SW480 (cell line): ENCODE results near the gene CADM4.

ENCODE experiments used
- DNase-seq: peaks from one replicate; pipeline ENCODE4 v3.0.0-alpha.2; 2016; ENCODE audit warnings: low spot score

Gene CADM4

GRCh38 chr19:43582495-43582894 lies 57.2 kb downstream of the CADM4 start:
- no peak for DNase-seq

- no peak for DNase-seq
These were observed 58.2 kb downstream of the CADM4 start for GRCh38 chr19:43581467-43581866.

DNA sequence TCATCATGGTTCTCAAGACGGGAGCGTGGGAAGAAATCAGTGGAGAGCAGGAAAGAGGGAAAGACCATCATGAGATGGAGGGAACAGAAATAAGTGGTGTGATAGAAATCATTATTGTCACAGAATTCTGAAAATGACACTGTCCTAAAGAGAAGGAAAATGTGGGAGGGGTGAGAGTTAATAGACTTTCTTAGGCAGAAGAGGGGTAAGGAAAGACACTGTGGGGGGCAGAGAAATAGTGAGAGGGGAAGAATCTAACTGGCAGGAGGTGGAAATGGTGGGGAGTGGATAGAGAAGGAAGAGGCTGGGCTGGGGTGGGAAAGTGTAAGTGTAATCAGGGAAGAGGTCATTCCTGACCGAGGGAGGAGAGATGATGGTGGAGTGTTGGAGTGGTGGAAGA lies 60.9 kb downstream of the CADM4 start:
- DNase-seq = no peak

DNA sequence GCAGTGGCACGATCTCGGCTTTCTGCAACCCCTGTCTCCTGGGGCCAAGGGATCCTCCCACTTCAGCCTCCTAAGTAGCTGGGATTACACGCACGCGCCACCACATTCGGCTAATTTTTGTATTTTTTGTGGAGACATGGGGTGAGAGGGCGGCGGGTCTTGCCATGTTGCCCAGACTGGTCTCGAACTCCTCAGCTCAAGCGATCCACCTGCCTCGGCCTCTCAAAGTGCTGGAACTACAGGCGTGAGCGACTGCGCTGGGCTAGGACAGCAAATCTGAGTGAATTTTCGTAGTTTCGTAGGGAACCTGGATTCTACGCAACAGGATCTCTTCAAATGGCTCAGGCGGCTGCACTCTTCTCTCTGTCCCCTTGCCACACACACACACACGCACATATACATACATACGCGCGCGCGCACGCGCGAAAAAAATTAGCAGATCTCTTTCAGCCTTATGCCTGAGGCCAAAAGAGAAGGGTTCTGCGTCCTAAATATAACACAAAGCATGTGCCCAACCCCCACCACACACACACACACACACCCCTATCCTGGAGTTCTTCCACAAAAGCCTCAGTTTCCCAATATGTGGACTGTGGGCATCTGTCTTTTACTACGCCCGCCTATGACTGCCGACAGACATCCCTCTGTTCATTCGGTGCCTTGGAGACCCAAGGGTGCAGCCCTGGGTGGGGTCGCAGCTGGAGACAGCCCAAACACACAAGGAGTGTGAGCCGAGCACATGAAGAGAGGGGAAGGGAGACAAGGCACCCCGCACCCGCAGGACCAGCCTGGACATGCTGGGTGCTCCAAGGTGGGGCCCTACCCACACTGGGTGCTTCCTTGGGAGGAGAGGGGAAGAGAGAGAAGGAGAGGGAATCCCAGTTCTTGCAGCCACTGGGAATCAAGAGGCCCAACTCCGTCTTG lies 63.4 kb downstream of the CADM4 start:
- peak; percentile 36 for DNase-seq

GRCh38 chr19:43575156-43575950 lies 64.3 kb downstream of the CADM4 start, which contains the start of the genes PINLYP and XRCC1:
Gene PINLYP, plus strand, starts transcription at chr19:43575801. Its CDS starts 1,391 bp downstream, at chr19:43577192.
Gene XRCC1, minus strand, starts transcription at chr19:43575527. Its CDS starts 69 bp downstream, at chr19:43575458.
- peak; percentile 99 for DNase-seq

DNA sequence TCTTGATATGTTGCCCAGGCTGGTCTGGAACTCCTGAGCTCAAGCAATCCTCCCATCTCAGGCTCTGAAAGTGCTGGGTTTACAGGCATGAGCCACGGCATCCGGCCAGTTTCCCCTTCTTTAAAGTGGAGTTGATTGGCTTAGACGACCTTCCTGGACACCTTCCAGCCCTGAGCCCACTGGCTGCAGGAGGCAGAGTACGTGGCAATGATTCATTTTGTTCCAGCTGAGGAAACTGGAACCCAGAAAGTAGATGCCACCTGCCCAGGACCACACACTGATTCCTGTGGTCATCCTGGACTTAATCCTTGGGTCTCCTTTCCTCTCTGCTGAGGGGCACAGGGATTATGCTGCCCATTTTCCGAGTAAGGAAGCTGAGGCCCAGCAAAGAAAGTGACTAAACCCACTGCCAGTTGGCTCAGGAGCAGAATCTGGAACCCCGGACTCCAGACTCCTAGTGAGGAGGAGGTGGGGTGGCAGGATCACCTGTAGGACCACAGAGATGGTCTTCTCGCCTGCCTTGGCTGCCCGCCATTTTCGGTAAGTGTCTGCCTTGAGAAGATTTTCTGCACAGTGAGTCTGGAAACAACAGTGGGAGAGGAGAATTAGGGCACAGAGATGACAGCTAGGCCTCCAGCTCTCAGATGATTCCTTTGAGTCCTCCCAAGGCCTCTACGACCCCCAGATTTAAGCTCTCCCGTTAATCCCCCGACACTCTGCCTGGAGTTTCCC lies 65.1 kb downstream of the CADM4 start:
- DNase-seq = no peak
